HEK293T (cell line): ENCODE measurements around the gene ZNF512.

ENCODE experiments used
- CTCF ChIA-PET: fragments of 350-600 bp; formaldehyde crosslinking; extraction: SDS; loops from one replicate; lab custom pipeline; 2021; ENCODE audit warnings: antibody characterized with exemption, inconsistent platforms; lab: Yijun Ruan, JAX
- POLR2A ChIA-PET: fragments of 350-600 bp; formaldehyde crosslinking; extraction: SDS; loops from one replicate; lab custom pipeline; 2020; ENCODE audit warnings: antibody characterized with exemption, inconsistent platforms; lab: Yijun Ruan, JAX
- DNase-seq: peaks from one replicate; pipeline ENCODE4 v3.0.0; 2012; ENCODE audit warnings: mixed read lengths; ENCODE audit errors: extremely low spot score
- ARNT ChIP-seq: fragments of 450-650 bp; IDR thresholded peaks from 2 replicates; pipeline ENCODE4 v1.6.1; 2017; ENCODE audit warnings: mild to moderate bottlenecking
- BHLHE40 ChIP-seq: fragments of 450-650 bp; IDR thresholded peaks from 2 replicates; pipeline ENCODE4 v1.6.1; 2016; ENCODE audit warnings: mild to moderate bottlenecking, moderate library complexity, borderline replicate concordance
- CTBP1 ChIP-seq: fragments of 450-650 bp; IDR thresholded peaks from 2 replicates; pipeline ENCODE4 v1.6.1; 2016; ENCODE audit warnings: borderline replicate concordance
- ELF4 ChIP-seq: fragments of 450-650 bp; IDR thresholded peaks from 2 replicates; pipeline ENCODE4 v1.6.1; 2017; ENCODE audit warnings: antibody characterized with exemption
- FOXA1 ChIP-seq: fragments of 450-650 bp; IDR thresholded peaks from 2 replicates; pipeline ENCODE4 v1.6.1; 2016; ENCODE audit warnings: mild to moderate bottlenecking
- FOXK2 ChIP-seq: fragments of 450-650 bp; IDR thresholded peaks from 2 replicates; pipeline ENCODE4 v1.6.1; 2016; ENCODE audit warnings: mild to moderate bottlenecking
- FOXM1 ChIP-seq: fragments of 450-650 bp; IDR thresholded peaks from 2 replicates; pipeline ENCODE4 v1.6.1; 2017; ENCODE audit warnings: mild to moderate bottlenecking, borderline replicate concordance
- HDGF ChIP-seq: fragments of 450-650 bp; IDR thresholded peaks from 2 replicates; pipeline ENCODE4 v1.6.1; 2017; ENCODE audit warnings: antibody characterized with exemption, borderline replicate concordance
- L3MBTL2 ChIP-seq: fragments of 450-650 bp; conservative IDR thresholded peaks from 2 replicates; pipeline ENCODE4 v1.6.1; 2016; ENCODE audit warnings: mild to moderate bottlenecking
- LEF1 ChIP-seq: fragments of 450-650 bp; IDR thresholded peaks from 2 replicates; pipeline ENCODE4 v1.6.1; 2017; ENCODE audit warnings: mild to moderate bottlenecking, borderline replicate concordance
- NFRKB ChIP-seq: fragments of 450-650 bp; IDR thresholded peaks from 2 replicates; pipeline ENCODE4 v1.6.1; 2016; ENCODE audit warnings: mild to moderate bottlenecking, moderate library complexity
- SP1 ChIP-seq: fragments of 450-650 bp; IDR thresholded peaks from 2 replicates; pipeline ENCODE4 v1.6.1; 2017
- SUZ12 ChIP-seq: fragments of 450-650 bp; IDR thresholded peaks from 2 replicates; pipeline ENCODE4 v1.6.1; 2016; ENCODE audit warnings: mild to moderate bottlenecking
- TARDBP ChIP-seq: fragments of 450-650 bp; IDR thresholded peaks from 2 replicates; pipeline ENCODE4 v1.6.1; 2016
- ZNF384 ChIP-seq: fragments of 450-650 bp; IDR thresholded peaks from 2 replicates; pipeline ENCODE4 v1.6.1; 2016
- TF ChIP-seq, protein P1 (sequence below): fragments of 450-650 bp; IDR thresholded peaks from 2 replicates; pipeline ENCODE4 v1.6.1; 2016

The ZNF512 gene

GRCh38 chr2:27664154-27664574 is 81.3 kb downstream of the ZNF512 start:
- TF ChIP-seq ARNT (no peak), CTBP1 (no peak), FOXA1 (no peak), NFRKB (no peak), SUZ12 (no peak), L3MBTL2 (no peak), BHLHE40 (no peak), FOXM1 (no peak), ELF4 (no peak), FOXK2 (no peak), LEF1 (no peak), TARDBP (no peak), ZNF384 (no peak), SP1 (no peak), HDGF (no peak)
- TF ChIP-seq, protein P1, sequence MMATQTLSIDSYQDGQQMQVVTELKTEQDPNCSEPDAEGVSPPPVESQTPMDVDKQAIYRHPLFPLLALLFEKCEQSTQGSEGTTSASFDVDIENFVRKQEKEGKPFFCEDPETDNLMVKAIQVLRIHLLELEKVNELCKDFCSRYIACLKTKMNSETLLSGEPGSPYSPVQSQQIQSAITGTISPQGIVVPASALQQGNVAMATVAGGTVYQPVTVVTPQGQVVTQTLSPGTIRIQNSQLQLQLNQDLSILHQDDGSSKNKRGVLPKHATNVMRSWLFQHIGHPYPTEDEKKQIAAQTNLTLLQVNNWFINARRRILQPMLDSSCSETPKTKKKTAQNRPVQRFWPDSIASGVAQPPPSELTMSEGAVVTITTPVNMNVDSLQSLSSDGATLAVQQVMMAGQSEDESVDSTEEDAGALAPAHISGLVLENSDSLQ = no peak
- DNase-seq = no peak
- ChIA-PET POLR2A (interaction anchor here (1.0 to 2.0 kb wide), 7 partner anchors 9 to 284 kb away, joined by 3 to 11 read pairs (median 7); partner anchors contain the start of genes CCDC121, GPN1, PPM1G and ZNF513), CTCF (interaction anchor here (1.1 kb wide), 1 partner anchor 19 kb away, joined by 3 read pairs; no protein-coding TSS in a partner anchor)

DNA sequence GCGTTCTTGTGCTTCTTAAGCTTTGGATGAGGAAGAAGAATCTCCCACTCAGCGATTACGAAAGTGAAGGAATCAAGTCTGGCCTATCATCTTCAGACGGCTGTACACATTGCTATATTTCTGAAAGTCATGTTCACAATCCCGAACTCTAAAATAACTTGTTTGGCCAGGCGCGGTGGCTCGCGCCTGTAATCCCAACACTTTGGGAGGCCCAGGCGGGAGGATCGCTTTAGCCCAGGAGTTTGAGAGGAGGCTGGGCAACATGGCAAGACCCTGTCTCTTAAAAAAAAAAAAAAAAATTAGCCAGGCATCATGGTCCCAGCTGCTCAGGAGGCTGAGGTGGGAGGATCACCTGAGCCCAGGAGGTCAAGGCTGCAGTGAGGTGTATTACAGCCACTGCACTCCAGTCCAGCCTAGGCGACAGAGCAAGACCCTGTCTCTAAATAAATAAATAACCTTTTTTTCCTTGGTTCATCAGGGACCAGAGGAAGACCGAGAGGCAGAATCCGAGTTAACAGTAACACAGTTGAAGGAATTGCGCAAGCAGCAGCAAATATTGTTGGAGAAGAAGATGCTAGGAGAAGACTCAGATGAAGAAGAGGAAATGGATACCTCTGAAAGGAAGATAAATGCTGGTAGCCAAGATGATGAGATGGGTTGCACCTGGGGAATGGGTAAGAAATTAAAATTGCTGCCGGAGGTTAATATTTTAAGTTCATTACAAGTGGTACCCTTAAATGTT is 82.0 kb downstream of the ZNF512 start:
- DNase-seq = no peak
- TF ChIP-seq CTBP1 = no peak
- no peak for TF ChIP-seq SP1
- no peak for TF ChIP-seq HDGF
- TF ChIP-seq BHLHE40 = no peak
- no peak for TF ChIP-seq ARNT
- TF ChIP-seq, protein P1 = no peak
- TF ChIP-seq LEF1 = no peak
- no peak for TF ChIP-seq FOXA1
- no peak for TF ChIP-seq SUZ12
- no peak for TF ChIP-seq FOXK2
- TF ChIP-seq ZNF384 = no peak
- POLR2A ChIA-PET = interaction anchor here (1.5 to 2.0 kb wide), 3 partner anchors 9 to 255 kb away, joined by 6 to 11 read pairs (median 7); partner anchors contain the start of genes CCDC121, GPN1 and PPM1G
- CTCF ChIA-PET = no interaction called here

DNA sequence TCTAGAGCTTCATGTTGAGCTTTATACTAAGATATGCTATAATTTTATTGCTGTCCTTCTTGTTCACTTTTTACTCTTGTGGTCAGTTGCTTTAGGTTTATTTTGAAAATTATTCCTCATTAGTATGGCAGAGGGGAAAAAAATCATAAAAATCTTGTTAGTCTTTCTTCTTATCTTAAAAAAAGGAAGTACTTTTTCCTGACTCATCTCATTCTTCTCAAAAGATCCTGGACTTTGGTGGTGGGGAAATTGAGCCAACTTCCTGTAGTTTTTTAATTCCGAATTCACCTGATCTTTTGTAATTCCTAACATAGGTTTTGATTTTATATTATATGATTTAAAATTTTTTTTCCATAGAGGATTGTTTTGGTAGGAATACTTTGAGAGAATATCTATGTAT is 84.6 kb downstream of the ZNF512 start:
- CTCF ChIA-PET = no interaction called here
- no peak for DNase-seq
- POLR2A ChIA-PET = no interaction called here
- TF ChIP-seq FOXK2 (no peak), ELF4 (no peak), HDGF (no peak), LEF1 (no peak), ARNT (no peak), BHLHE40 (no peak), TARDBP (no peak), SUZ12 (no peak)
- TF ChIP-seq, protein P1 = no peak

- no peak for TF ChIP-seq NFRKB
- TF ChIP-seq, protein P1 = no peak
- no peak for TF ChIP-seq FOXK2
- TF ChIP-seq TARDBP = no peak
- TF ChIP-seq CTBP1 = no peak
- TF ChIP-seq BHLHE40 = no peak
- TF ChIP-seq SUZ12 = no peak
- TF ChIP-seq FOXM1 = no peak
- no peak for TF ChIP-seq L3MBTL2
- no peak for TF ChIP-seq ELF4
- TF ChIP-seq FOXA1 = no peak
- no peak for TF ChIP-seq SP1
- no peak for TF ChIP-seq LEF1
- TF ChIP-seq HDGF = no peak
- TF ChIP-seq ZNF384 = no peak
- ChIA-PET CTCF (no interaction called here), POLR2A (no interaction called here)
- no peak for DNase-seq
Measured at GRCh38 chr2:27671235-27671634, 88.4 kb downstream of the ZNF512 start.
